Bronchial epithelial cell (primary cell): ENCODE data around the gene DHX36. TPM values are rescaled to one million over a fixed set of nuclear protein-coding genes. Genes with fewer than 3 reads are reported as not detected.
A peak's percentile ranks its signal among the peaks of the same experiment; 100 is the strongest.

Experiments used
- DNase-seq: peaks from one replicate; pipeline ENCODE4 v3.0.0-alpha.2; 2010; ENCODE audit warnings: low read depth
- FAIRE-seq: peaks from 2 replicates; lab custom pipeline; 2011; peaks lifted over from hg19 to GRCh38; lab: Jason Lieb, UNC
- H3K27me3 ChIP-seq: 2 replicates; pipeline ENCODE4 v1.5.1; 2011; ENCODE audit warnings: low read length; ENCODE audit not compliant: control insufficient read depth, insufficient read depth
- H3K36me3 ChIP-seq: 2 replicates; pipeline ENCODE4 v1.5.1; 2011; ENCODE audit warnings: low read length; ENCODE audit not compliant: control insufficient read depth, insufficient read depth
- H3K4me3 ChIP-seq: 2 replicates; pipeline ENCODE4 v1.5.1; 2011; ENCODE audit warnings: mild to moderate bottlenecking, low read depth, low read length, control low read depth
- CTCF ChIP-seq: IDR thresholded peaks from 2 replicates; pipeline ENCODE4 v1.5.1; 2011; ENCODE audit warnings: mild to moderate bottlenecking, moderate library complexity, low read length, control low read depth, inconsistent platforms; ENCODE audit not compliant: insufficient read depth, severe bottlenecking
- total RNA-seq: library from RNA; depleted of rRNA; stranded (reverse); fragments of >200 nt; gene quantifications from 2 replicates; pipeline ENCODE4 v1.2.1, GENCODE V29; 2014

DHX36 gene
- total RNA-seq, 1 donor from 2014 or later = 27.6 TPM

GRCh38 chr3:154349223-154349622 is 24.9 kb upstream of the DHX36 start:
- DNase-seq (no peak), FAIRE-seq (no peak)
- no peaks in the 10 kb centered on the region for H3K36me3 ChIP-seq
- no peak overlapping the region for H3K4me3 ChIP-seq
- TF ChIP-seq CTCF = no peak
- no peaks in the 10 kb centered on the region for H3K27me3 ChIP-seq

- Histone ChIP-seq H3K4me3 (no peak overlapping the region), H3K27me3 (no peaks in the 10 kb centered on the region), H3K36me3 (no peaks in the 10 kb centered on the region)
- DNase-seq (no peak), FAIRE-seq (no peak)
- no peak for TF ChIP-seq CTCF
These were observed 21.3 kb upstream of the DHX36 start for GRCh38 chr3:154345422-154346122.

GRCh38 chr3:154338570-154338969 is 14.3 kb upstream of the DHX36 start:
- no peak for TF ChIP-seq CTCF
- DNase-seq = no peak
- H3K27me3 ChIP-seq = no peaks in the 10 kb centered on the region

GRCh38 chr3:154338008-154338407 is 13.7 kb upstream of the DHX36 start:
- no peak for TF ChIP-seq CTCF
- FAIRE-seq = no peak

More at GRCh38 chr3:154338570-154338969, 14.3 kb upstream of the DHX36 start:
- H3K36me3 ChIP-seq = no peaks in the 10 kb centered on the region
- H3K4me3 ChIP-seq = no peak overlapping the region
- no peak for FAIRE-seq

GRCh38 chr3:154334973-154335420 is 10.7 kb upstream of the DHX36 start:
- Histone ChIP-seq H3K4me3 (no peak overlapping the region), H3K27me3 (no peaks in the 10 kb centered on the region), H3K36me3 (no peaks in the 10 kb centered on the region)
- peak; percentile 26 for TF ChIP-seq CTCF
- FAIRE-seq = no peak
- DNase-seq = peak; percentile 58

More at GRCh38 chr3:154338008-154338407, 13.7 kb upstream of the DHX36 start:
- no peak for DNase-seq
- H3K4me3 ChIP-seq = no peak overlapping the region
- no peaks in the 10 kb centered on the region for H3K36me3 ChIP-seq
- no peaks in the 10 kb centered on the region for H3K27me3 ChIP-seq
